OCI-LY3 (cell line): ENCODE results near the gene TRPC4AP.

ENCODE experiments used
- CTCF ChIP-seq: fragments of 200-600, 300-600 bp; sonication (generic); IDR thresholded peaks from 2 replicates; pipeline ENCODE4 v1.5.1; 2014; ENCODE audit warnings: antibody characterized with exemption, low read length, low read depth
- EZH2phosphoT487 ChIP-seq: fragments of 200-600 bp; shearing (Covaris generic); IDR thresholded peaks from 2 replicates; pipeline ENCODE4 v1.6.1; 2018; ENCODE audit warnings: antibody characterized with exemption, mixed run types, low read depth

DNA sequence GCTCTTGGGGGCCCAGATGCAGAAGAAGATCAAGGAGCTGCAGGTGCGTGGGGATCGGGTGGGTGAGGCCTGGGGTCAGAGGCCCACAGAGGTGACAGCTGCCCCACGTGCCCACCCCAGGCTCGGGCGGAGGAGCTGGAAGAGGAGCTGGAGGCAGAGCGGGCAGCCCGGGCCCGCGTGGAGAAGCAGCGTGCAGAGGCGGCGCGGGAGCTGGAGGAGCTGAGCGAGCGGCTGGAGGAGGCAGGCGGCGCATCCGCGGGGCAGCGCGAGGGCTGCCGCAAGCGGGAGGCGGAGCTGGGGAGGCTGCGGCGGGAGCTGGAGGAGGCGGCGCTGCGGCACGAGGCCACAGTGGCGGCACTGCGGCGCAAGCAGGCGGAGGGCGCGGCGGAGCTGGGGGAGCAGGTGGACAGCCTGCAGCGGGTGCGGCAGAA lies 95.5 kb downstream of the TRPC4AP start:
- TF ChIP-seq CTCF (no peak), EZH2phosphoT487 (no peak)
